CD14-positive monocyte (primary cell): ENCODE results near the gene MCF2L2. TPM values are rescaled to one million over a fixed set of nuclear protein-coding genes. Genes with fewer than 3 reads are reported as not detected.

Source experiments
- DNase-seq, 3 donors: peaks; one replicate each; pipeline ENCODE4 v3.0.0-alpha.2; 2011 to 2022
- H2AFZ ChIP-seq: 2 replicates; pipeline ENCODE4 v1.6.0; 2012; ENCODE audit warnings: mild to moderate bottlenecking, low read depth, low read length, inconsistent platforms; ENCODE audit not compliant: insufficient read depth, poor library complexity, severe bottlenecking
- H3K27ac ChIP-seq, 2 donors: 1 replicate in 1 of 2; 2 replicates in 1 of 2; pipeline ENCODE4 v1.5.1; 2012 to 2013; ENCODE audit warnings: low read length in 2 of 2, control low read depth in 1 of 2, inconsistent platforms in 1 of 2, low read depth in 1 of 2, mild to moderate bottlenecking in 1 of 2
- H3K27me3 ChIP-seq, 2 donors: one replicate each; pipeline versions ENCODE4 v1.6.0 to v1.6.1; 2011 to 2013; ENCODE audit warnings: low read length in 2 of 2; ENCODE audit not compliant: control insufficient read depth in 2 of 2, insufficient read depth in 2 of 2
- H3K36me3 ChIP-seq, 2 donors: replicated peaks in 1 of 2; 1 replicate in 1 of 2; 2 replicates in 1 of 2; pipeline versions ENCODE4 v1.5.1 to v1.6.1; 2012 to 2013; ENCODE audit warnings: low read length in 2 of 2, control low read depth in 1 of 2, inconsistent platforms in 1 of 2, mild to moderate bottlenecking in 1 of 2; ENCODE audit not compliant: insufficient read depth in 2 of 2, control insufficient read depth in 1 of 2
- H3K4me1 ChIP-seq, 2 donors: 1 replicate in 1 of 2; 2 replicates in 1 of 2; pipeline versions ENCODE4 v1.5.1 to v1.6.1; 2012 to 2013; ENCODE audit warnings: low read length in 2 of 2, control low read depth in 1 of 2, inconsistent platforms in 1 of 2, mild to moderate bottlenecking in 1 of 2, moderate library complexity in 1 of 2; ENCODE audit not compliant: insufficient read depth in 2 of 2, control insufficient read depth in 1 of 2
- H3K4me2 ChIP-seq: replicated peaks from 2 replicates; pipeline ENCODE3; 2012; ENCODE audit warnings: low read length, moderate library complexity, mild to moderate bottlenecking; ENCODE audit not compliant: poor library complexity, severe bottlenecking; ENCODE audit errors: extremely low read depth
- H3K4me3 ChIP-seq, 3 experiments: fragments of 200-600 bp in 1 of 3; sonication (generic) in 1 of 3; replicated peaks in 1 of 3; 1 replicate in 2 of 3; 2 replicates in 1 of 3; pipeline ENCODE4 v1.5.1; 2011 to 2013; ENCODE audit warnings: low read length in 3 of 3, mild to moderate bottlenecking in 3 of 3, control low read depth in 2 of 3, low read depth in 2 of 3, inconsistent platforms in 1 of 3, moderate library complexity in 1 of 3
- H3K79me2 ChIP-seq: 2 replicates; pipeline ENCODE4 v1.6.0; 2012; ENCODE audit warnings: mild to moderate bottlenecking, control low read depth, inconsistent platforms, low read length, moderate library complexity; ENCODE audit not compliant: insufficient read depth
- H3K9ac ChIP-seq: 2 replicates; pipeline ENCODE4 v1.6.0; 2017; ENCODE audit warnings: low read length, mild to moderate bottlenecking; ENCODE audit not compliant: insufficient read depth, poor library complexity, severe bottlenecking
- H3K9me3 ChIP-seq, 2 donors: replicated peaks in 1 of 2; 1 replicate in 1 of 2; 2 replicates in 1 of 2; pipeline versions ENCODE4 v1.5.1 to v1.6.1; 2012 to 2013; ENCODE audit warnings: low read length in 2 of 2, control low read depth in 1 of 2; ENCODE audit not compliant: control insufficient read depth in 1 of 2, insufficient read depth in 1 of 2
- H4K20me1 ChIP-seq: 2 replicates; pipeline ENCODE4 v1.6.0; 2012; ENCODE audit warnings: mild to moderate bottlenecking, low read length, control low read depth, moderate library complexity; ENCODE audit not compliant: insufficient read depth
- H3K27ac Mint-ChIP-seq, 7 donors: one replicate each; pipeline ENCODE4 v1.8.0; 2020; ENCODE audit warnings: mild to moderate bottlenecking in 7 of 7, mixed read lengths in 7 of 7, moderate library complexity in 6 of 7, inconsistent platforms in 2 of 7
- H3K27me3 Mint-ChIP-seq, 3 donors: one replicate each; pipeline ENCODE4 v1.8.0; 2021 to 2022; ENCODE audit warnings: low read depth in 3 of 3, mild to moderate bottlenecking in 3 of 3, mixed read lengths in 3 of 3, moderate library complexity in 3 of 3, inconsistent platforms in 1 of 3
- H3K36me3 Mint-ChIP-seq, 2 donors: one replicate each; pipeline ENCODE4 v1.8.0; 2020; ENCODE audit warnings: mixed read lengths in 2 of 2, inconsistent platforms in 1 of 2, mild to moderate bottlenecking in 1 of 2
- H3K4me1 Mint-ChIP-seq: one replicate; pipeline ENCODE4 v1.8.0; 2020; ENCODE audit warnings: mild to moderate bottlenecking, mixed read lengths
- H3K4me3 Mint-ChIP-seq, 2 donors: one replicate each; pipeline ENCODE4 v1.8.0; 2020; ENCODE audit warnings: mild to moderate bottlenecking in 2 of 2, mixed read lengths in 2 of 2, moderate library complexity in 1 of 2
- H3K9me3 Mint-ChIP-seq, 7 donors: one replicate each; pipeline ENCODE4 v1.8.0; 2020 to 2022; ENCODE audit warnings: mixed read lengths in 7 of 7, mild to moderate bottlenecking in 6 of 7, moderate library complexity in 6 of 7, inconsistent platforms in 2 of 7
- CTCF ChIP-seq: fragments of 200-600 bp; IDR thresholded peaks from one replicate; pipeline ENCODE4 v1.8.0; 2022; ENCODE audit warnings: antibody characterized with exemption, mild to moderate bottlenecking
- WGBS: methylation state at CpG from one replicate; pipeline ENCODE4 v1.1.5; 2013; ENCODE audit warnings: missing lambda C conversion rate; ENCODE audit not compliant: insufficient coverage; 5-methylcytosine and 5-hydroxymethylcytosine counted together
- intact Hi-C, 2 donors: fragments of 100-400 bp; cut with micrococcal nuclease; formaldehyde crosslinking; loops; one replicate each; pipeline versions ENCODE4 v1.15.0 to v1.15.1; 2023
- polyA plus RNA-seq, 3 donors: library from polyadenylated mRNA; depleted of rRNA in 1 of 3; unstranded in 2 of 3; stranded (reverse) in 1 of 3; fragments of 300-500 nt in 2 of 3; fragments of >200 nt in 1 of 3; fragmentation: Illumina TruSeq in 2 of 3; gene quantifications; 1 replicate in 2 of 3; 2 replicates in 1 of 3; pipeline ENCODE4 v1.2.3, GENCODE V29; 2012 to 2021

Gene MCF2L2
- polyA plus RNA-seq, 3 donors, result 0.01 to 0.13 TPM; not detected in 1

DNA sequence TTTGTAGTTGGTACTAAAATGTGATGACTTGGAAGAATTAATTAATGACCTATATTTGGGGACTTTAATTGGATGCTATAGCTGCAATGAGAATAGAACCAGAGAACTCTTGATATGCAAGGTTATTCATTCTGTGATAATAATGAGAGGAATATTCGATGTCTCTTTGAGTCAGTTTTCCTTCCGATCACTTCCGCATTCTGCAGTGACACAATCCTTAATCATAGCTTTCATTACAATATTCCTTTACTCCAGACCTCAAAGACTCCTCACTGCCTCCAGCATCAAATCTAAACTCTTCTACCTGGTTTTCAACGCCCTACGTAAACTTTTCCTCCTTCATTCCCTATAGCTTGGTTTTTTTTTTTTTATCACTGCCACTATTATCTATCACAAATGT lies 153.8 kb downstream of the MCF2L2 start:
- Histone ChIP-seq H3K9me3 (no peaks in the 10 kb centered on the region), H4K20me1 (no peaks in the 10 kb centered on the region), H3K36me3 (peaks cover 8 to 13% of the 10 kb centered on the region in 2 donors), H3K9ac (no peak overlapping the region), H2AFZ (no peak overlapping the region), H3K27ac (peak overlapping the region in 1 of 2 donors; percentile 70), H3K4me3 (peak overlapping the region in 1 of 3 experiments; percentile 30), H3K79me2 (peaks cover 33% of the 10 kb centered on the region), H3K27me3 (no peaks in the 10 kb centered on the region), H3K4me2 (peak overlapping the region; percentile 46), H3K4me1 (peaks cover 31 to 42% of the 10 kb centered on the region in 2 donors)
- Mint-ChIP-seq H3K9me3 (no peaks in the 10 kb centered on the region), H3K4me1 (peaks cover 27% of the 10 kb centered on the region), H3K27me3 (no peaks in the 10 kb centered on the region), H3K4me3 (no peak overlapping the region), H3K27ac (peak overlapping the region; percentile 79 to 92 (median 86)), H3K36me3 (peaks cover 11 to 12% of the 10 kb centered on the region in 2 donors)
- DNase-seq, result peak in 2 of 3 donors; percentile 62 to 69
- WGBS, result 100% methylated on average over 2 of the region's 5 CpGs
- no peak for TF ChIP-seq CTCF
- intact Hi-C loops, result loop anchor here in 1 of 2 donors (5.0 kb wide), 1 partner anchor 33 kb away; no protein-coding TSS in a partner anchor

DNA sequence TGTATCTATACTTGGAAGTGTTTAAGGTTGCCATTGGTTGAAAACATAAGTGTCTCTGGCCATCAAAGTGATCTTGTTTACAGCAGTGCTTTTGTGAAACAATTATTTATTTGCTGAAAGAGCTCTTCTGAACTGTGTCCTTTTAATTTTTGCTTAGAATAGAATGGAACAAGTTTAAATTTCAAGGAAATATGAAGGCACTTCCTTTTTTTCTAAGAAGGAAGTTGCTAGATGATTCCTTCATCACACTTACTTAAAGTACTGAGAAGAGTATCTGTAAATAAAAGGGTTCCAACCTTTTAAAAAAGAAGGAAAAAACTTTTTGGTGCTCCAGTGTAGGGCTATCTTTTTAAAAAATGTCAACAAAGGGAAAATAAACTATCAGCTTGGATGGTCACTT lies 155.6 kb downstream of the MCF2L2 start:
- Histone ChIP-seq H3K9me3 (no peaks in the 10 kb centered on the region), H3K4me3 (no peak overlapping the region), H3K27ac (peak overlapping the region in 1 of 2 donors; percentile 50), H3K36me3 (peaks cover 8 to 17% of the 10 kb centered on the region in 2 donors), H4K20me1 (no peaks in the 10 kb centered on the region), H3K9ac (no peak overlapping the region), H3K79me2 (peaks cover 51% of the 10 kb centered on the region), H3K4me1 (peaks cover 34 to 42% of the 10 kb centered on the region in 2 donors), H3K4me2 (peak overlapping the region; percentile 6), H3K27me3 (no peaks in the 10 kb centered on the region), H2AFZ (no peak overlapping the region)
- intact Hi-C loops, result loop anchor here in 1 of 2 donors (5.0 kb wide), 1 partner anchor 35 kb away; no protein-coding TSS in a partner anchor
- Mint-ChIP-seq H3K4me1 (peaks cover 36% of the 10 kb centered on the region), H3K9me3 (no peaks in the 10 kb centered on the region), H3K27ac (peak overlapping the region; percentile 11 to 78 (median 64)), H3K4me3 (no peak overlapping the region), H3K36me3 (peaks cover 15 to 16% of the 10 kb centered on the region in 2 donors), H3K27me3 (no peaks in the 10 kb centered on the region)
- no peak for TF ChIP-seq CTCF
- peak in 2 of 3 donors; percentile 28 to 55 for DNase-seq
